Activated naive CD4-positive, alpha-beta T cell treated with anti-CD3 and anti-CD28 coated beads, Interleukin-2, amount 50 U/mL, for 72 hours (primary cell): ENCODE results near the gene GCSH. TPM values are rescaled to one million over a fixed set of nuclear protein-coding genes. Genes with fewer than 3 reads are reported as not detected.
"Not testable (repeated sequence)": the region's sequence is repeated elsewhere in the genome, so short reads cannot be mapped to it uniquely, and the experiment has no call there.

Source experiments
- ATAC-seq, 2 donors: fragments of 150-1000 bp; cut with Tn5 transposase; 2 replicates each; pipeline ENCODE4 v1.10.0; 2021; ENCODE audit warnings: mild to moderate bottlenecking in 2 of 2, moderate library complexity in 2 of 2
- DNase-seq, 2 donors: peaks; one replicate each; pipeline ENCODE4 v3.0.0; 2021 to 2022; ENCODE audit warnings: low spot score in 2 of 2
- H3K27ac Mint-ChIP-seq, 2 donors: one replicate each; pipeline ENCODE4 v1.8.0; 2022; ENCODE audit warnings: mild to moderate bottlenecking in 2 of 2, mixed read lengths in 2 of 2
- H3K36me3 Mint-ChIP-seq, 2 donors: one replicate each; pipeline ENCODE4 v1.8.0; 2022; ENCODE audit warnings: mixed read lengths in 2 of 2
- H3K9me3 Mint-ChIP-seq, 2 donors: one replicate each; pipeline ENCODE4 v1.8.0; 2022; ENCODE audit warnings: mixed read lengths in 2 of 2
- total RNA-seq, 2 donors: library from RNA; stranded (reverse); gene quantifications; one replicate each; pipeline ENCODE4 v1.2.3, GENCODE V29; 2022

The GCSH gene
- total RNA-seq, 2 donors from 2014 or later = 14.4 to 18.9 TPM

DNA sequence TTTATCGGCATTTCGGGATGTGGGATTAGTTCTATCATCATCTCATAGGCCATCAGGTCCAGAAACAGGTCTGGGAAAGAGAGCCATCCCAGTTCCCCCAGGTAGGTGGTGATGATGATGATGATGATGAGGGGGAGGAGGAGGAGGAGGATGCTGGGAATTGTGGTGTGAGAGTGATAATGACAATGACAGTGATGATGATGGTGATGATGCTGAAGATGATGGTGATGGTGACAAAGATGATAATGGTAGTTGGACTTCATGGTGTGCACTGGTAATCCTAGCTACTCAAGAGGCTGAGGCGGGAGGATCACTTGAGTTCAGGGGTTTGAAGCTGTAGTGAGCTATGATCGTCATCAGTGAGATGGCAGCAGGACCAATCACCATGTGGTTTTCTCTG, 16.3 kb upstream of the GCSH start:
- Mint-ChIP-seq H3K9me3 (no peaks in the 10 kb centered on the region), H3K27ac (no peak overlapping the region)

GRCh38 chr16:81109274-81109673, 13.1 kb upstream of the GCSH start:
- not testable (repeated sequence) for H3K27ac Mint-ChIP-seq, H3K36me3 Mint-ChIP-seq, DNase-seq, H3K9me3 Mint-ChIP-seq, ATAC-seq

More for the DNA sequence above, 16.3 kb upstream of the GCSH start:
- ATAC-seq (no peak), DNase-seq (no peak)
- no peaks in the 10 kb centered on the region for H3K36me3 Mint-ChIP-seq

GRCh38 chr16:81107511-81107910, 11.3 kb upstream of the GCSH start:
- Mint-ChIP-seq H3K27ac (no peak overlapping the region), H3K9me3 (no peaks in the 10 kb centered on the region), H3K36me3 (no peaks in the 10 kb centered on the region)
- ATAC-seq = no peak
- no peak for DNase-seq

DNA sequence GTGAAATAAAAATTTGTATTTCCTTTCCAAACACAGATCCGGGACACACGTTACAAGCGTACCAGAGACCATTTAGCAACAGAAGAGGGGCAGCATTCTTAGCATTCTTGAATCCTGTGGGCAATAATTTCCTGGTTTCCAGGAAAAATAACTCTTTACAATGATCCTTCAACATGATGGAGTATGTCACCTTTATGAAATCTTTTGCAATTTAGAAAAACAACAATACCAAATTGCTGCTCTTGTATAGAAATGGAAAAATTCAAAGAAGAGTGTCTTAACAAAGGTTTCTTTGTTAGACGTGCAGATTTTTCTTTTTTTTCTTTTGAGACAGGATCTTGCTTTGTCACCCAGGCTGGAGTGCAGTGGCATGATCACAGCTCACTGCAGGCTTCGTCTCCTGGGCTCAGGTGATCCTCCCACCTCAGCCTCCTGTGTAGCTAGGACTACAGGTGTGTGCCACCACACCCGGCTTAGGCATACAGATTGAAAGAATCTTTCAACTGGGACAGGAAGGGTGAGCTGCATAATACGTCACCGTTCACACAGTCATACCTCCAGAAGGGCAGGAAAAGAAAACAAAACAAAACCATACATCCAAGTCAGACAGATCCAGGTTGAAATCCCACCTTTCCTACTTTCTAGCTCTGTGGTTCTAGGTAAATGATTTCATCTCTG, 10.8 kb upstream of the GCSH start:
- DNase-seq = no peak
- Mint-ChIP-seq H3K27ac (no peak overlapping the region), H3K9me3 (no peaks in the 10 kb centered on the region), H3K36me3 (no peaks in the 10 kb centered on the region)
- ATAC-seq = no peak

DNA sequence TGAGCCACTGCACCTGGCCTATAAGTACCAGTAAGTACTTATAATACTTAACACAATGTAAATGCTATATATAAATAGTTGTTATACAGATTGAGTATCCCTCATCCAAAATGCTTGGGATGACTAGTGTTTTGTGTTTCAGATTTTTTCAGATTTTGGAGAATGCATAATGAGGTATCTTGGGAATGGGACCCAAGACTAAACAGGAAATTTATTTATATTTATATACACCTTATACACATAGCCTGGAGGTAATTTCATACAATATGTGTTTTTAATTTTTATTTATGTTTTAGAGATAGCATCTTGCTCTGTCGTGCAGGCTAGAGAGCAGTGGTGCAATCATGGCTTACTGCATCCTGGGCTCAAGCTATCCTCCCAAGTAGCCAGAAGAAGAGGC, 9.8 kb upstream of the GCSH start:
- no peaks in the 10 kb centered on the region for H3K36me3 Mint-ChIP-seq
- H3K9me3 Mint-ChIP-seq = no peaks in the 10 kb centered on the region
- H3K27ac Mint-ChIP-seq = no peak overlapping the region
- ATAC-seq (no peak), DNase-seq (no peak)

DNA sequence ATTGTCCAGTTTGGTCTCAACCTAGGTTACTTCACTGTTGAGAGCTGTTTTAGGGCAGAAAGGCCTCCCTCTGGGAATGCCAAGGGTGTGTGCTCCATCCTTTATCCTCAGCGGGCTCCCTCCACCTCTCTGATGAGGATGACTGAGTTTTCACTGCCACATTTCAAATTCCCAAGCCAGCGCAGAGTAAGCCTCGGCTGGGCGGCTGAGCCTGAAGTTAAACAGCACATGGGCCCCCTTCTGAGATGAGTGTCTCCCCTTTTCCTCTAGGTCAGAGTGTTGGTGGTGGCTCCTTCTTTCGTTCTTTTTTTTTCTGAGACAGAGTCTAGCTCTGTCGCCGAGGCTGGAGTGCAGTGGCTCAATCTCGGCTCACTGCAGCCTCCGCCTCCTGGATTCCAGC, 5.5 kb upstream of the GCSH start:
- Mint-ChIP-seq H3K27ac (no peak overlapping the region), H3K9me3 (peaks cover under 1% of the 10 kb centered on the region in 2 donors), H3K36me3 (no peaks in the 10 kb centered on the region)
- DNase-seq = no peak
- ATAC-seq = no peak

- DNase-seq (no peak), ATAC-seq (no peak)
- H3K36me3 Mint-ChIP-seq = no peaks in the 10 kb centered on the region
- H3K9me3 Mint-ChIP-seq = peaks cover 4 to 5% of the 10 kb centered on the region in 2 donors
- no peak overlapping the region for H3K27ac Mint-ChIP-seq
These were observed 3.8 kb upstream of the GCSH start for GRCh38 chr16:81099958-81100357.

- no peak for DNase-seq
- no peak overlapping the region for H3K27ac Mint-ChIP-seq
- H3K9me3 Mint-ChIP-seq = peaks cover 4 to 5% of the 10 kb centered on the region in 2 donors
- ATAC-seq = no peak
- H3K36me3 Mint-ChIP-seq = no peaks in the 10 kb centered on the region
These were observed 1.0 kb upstream of the GCSH start for GRCh38 chr16:81097230-81097629.

GRCh38 chr16:81096715-81097208, 567 bp upstream of the GCSH start:
- Mint-ChIP-seq H3K9me3 (peaks cover 4 to 5% of the 10 kb centered on the region in 2 donors), H3K27ac (peak overlapping the region; percentile 23 to 66), H3K36me3 (no peaks in the 10 kb centered on the region)
- ATAC-seq (no peak), DNase-seq (no peak)

GRCh38 chr16:81095653-81095952, 592 bp downstream of the GCSH start:
- no peak overlapping the region for H3K27ac Mint-ChIP-seq
- ATAC-seq = no peak
- no peak for DNase-seq
- peaks cover 4 to 5% of the 10 kb centered on the region in 2 donors for H3K9me3 Mint-ChIP-seq
- no peaks in the 10 kb centered on the region for H3K36me3 Mint-ChIP-seq

DNA sequence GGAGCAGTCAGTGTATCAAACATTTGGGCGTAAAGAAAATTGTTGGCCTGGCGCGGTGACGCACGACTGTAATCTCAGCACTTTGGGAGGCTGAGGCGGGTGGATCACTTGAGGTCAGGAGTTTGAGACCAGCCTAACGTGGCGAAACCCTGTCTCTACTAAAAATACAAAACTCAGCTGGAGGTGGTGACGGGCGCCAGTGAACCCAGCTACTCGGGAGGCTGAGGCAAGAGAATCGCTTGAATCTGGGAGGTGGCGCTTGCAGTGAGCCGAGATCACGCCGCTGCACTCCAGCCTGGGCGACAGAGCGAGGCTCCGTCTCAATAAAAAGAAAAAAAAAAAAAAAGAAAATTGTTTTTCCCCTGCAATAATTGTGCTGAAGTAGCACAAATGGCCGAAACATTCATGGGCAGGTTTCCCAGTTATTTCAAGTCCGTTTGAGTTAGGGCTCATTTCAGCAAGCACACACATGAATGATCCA, 1.4 kb downstream of the GCSH start:
- DNase-seq = no peak
- H3K27ac Mint-ChIP-seq = no peak overlapping the region
- peaks cover 0 to 5% of the 10 kb centered on the region in 2 donors for H3K36me3 Mint-ChIP-seq
- H3K9me3 Mint-ChIP-seq = peaks cover 4 to 5% of the 10 kb centered on the region in 2 donors
- ATAC-seq = no peak

DNA sequence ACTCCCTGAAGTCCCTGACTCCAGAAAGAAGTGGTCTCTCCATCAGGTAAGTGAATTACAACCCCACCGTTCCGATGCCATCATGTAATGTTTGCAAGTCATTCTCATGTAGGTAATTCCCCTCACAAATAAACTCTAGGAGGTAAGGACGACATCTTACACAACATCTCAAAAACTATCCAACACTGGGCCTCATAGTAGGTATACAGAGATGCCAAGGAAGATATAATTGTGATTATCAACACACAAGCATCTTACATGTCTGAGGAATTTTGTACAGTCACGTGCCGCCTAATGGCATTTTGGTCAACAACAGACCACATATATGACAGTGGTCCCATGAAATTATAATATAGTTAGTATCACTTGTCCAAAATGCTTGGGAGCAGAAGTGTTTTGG, 7.4 kb downstream of the GCSH start:
- H3K36me3 Mint-ChIP-seq = peaks cover 0 to 8% of the 10 kb centered on the region in 2 donors
- ATAC-seq (no peak), DNase-seq (no peak)
- H3K9me3 Mint-ChIP-seq = no peaks in the 10 kb centered on the region
- no peak overlapping the region for H3K27ac Mint-ChIP-seq

GRCh38 chr16:81081014-81081413, 15.2 kb downstream of the GCSH start:
- ATAC-seq (no peak), DNase-seq (no peak)
- no peak overlapping the region for H3K27ac Mint-ChIP-seq
- H3K36me3 Mint-ChIP-seq = no peaks in the 10 kb centered on the region
- no peaks in the 10 kb centered on the region for H3K9me3 Mint-ChIP-seq

DNA sequence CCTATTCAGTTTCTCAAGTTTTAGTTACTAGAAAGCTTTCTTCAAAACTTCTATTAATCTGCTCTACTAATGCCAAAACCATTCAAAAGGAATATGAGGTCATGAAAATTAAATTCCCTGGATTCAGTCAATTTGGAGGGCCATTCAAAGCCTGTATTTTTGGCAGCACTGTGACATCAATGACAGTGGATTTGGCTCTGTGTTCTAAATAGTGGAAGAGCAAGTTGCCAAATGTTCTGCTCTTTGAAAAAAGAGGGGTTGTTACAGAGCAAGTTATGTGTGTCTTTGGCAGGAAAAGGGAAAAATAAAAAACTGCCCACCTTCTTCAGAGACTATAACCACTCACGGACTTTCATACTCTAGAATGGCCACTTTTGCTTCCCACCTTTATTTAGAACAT, 16.0 kb downstream of the GCSH start:
- H3K36me3 Mint-ChIP-seq = no peaks in the 10 kb centered on the region
- ATAC-seq (no peak), DNase-seq (no peak)
- no peak overlapping the region for H3K27ac Mint-ChIP-seq
- H3K9me3 Mint-ChIP-seq = no peaks in the 10 kb centered on the region

- peak; percentile 94 to 96 for ATAC-seq
- peak; percentile 98 for DNase-seq
- Mint-ChIP-seq H3K27ac (peak within 1 kb of the TSS in 1 of 2 donors; percentile 85), H3K36me3 (no peaks in the 10 kb centered on the region), H3K9me3 (no peaks in the 10 kb centered on the region)
These were observed 18.9 kb downstream of the GCSH start, which contains the start of gene C16orf46 for GRCh38 chr16:81077076-81077940. Gene C16orf46, minus strand, starts transcription at chr16:81077238. Its CDS starts 13,283 bp downstream, at chr16:81063955.

DNA sequence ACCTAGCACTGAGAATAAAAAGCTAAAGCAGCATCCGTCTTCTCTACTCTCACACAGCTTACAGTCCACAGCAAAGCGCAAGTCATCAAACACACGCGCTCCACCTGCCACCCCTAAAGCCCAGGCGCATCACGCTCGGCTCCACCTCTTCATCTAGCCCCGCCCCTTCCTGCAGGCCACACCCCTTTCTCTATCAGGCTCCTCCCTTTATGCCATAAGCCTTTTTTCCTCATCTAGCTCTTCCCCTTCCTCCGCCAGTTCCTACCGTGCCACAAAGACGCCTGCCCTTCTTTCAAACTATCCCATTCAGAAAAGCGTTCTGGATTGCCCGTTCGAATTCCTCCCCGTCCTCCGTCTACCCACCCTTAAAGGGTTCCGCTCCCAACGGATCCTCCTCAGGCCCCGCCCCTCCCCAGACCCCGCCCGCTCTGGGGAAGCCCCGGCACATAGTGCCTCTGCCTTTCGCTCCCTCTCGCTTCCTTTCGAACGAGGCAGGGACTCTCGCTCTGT, 19.6 kb downstream of the GCSH start:
- Mint-ChIP-seq H3K27ac (no peak overlapping the region), H3K9me3 (no peaks in the 10 kb centered on the region), H3K36me3 (no peaks in the 10 kb centered on the region)
- ATAC-seq = peak; percentile 81 to 89
- DNase-seq = peak; percentile 87 to 93

GRCh38 chr16:81073560-81074330, 22.4 kb downstream of the GCSH start:
- DNase-seq = no peak
- H3K9me3 Mint-ChIP-seq = no peaks in the 10 kb centered on the region
- H3K27ac Mint-ChIP-seq = no peak overlapping the region
- ATAC-seq = no peak
- no peaks in the 10 kb centered on the region for H3K36me3 Mint-ChIP-seq
